Vagina (tissue), 2 donors: Measurements from ENCODE around the gene ZNF282. TPM values are rescaled to one million over a fixed set of nuclear protein-coding genes. Genes with fewer than 3 reads are reported as not detected.

Experiments
- DNase-seq, 2 donors: peaks; one replicate each; pipeline ENCODE4 v3.0.0-alpha.2; 2017; ENCODE audit errors: extremely low spot score in 2 of 2
- H3K27ac ChIP-seq: fragments of 200-600 bp; sonication (generic); one replicate; pipeline ENCODE4 v1.5.1; 2019
- H3K27me3 ChIP-seq: fragments of 200-600 bp; sonication (generic); one replicate; pipeline ENCODE4 v1.5.1; 2019
- H3K36me3 ChIP-seq, 2 donors: fragments of 200-600 bp; sonication (generic); one replicate each; pipeline ENCODE4 v1.5.1; 2017 to 2019
- H3K4me1 ChIP-seq: fragments of 200-600 bp; sonication (generic); one replicate; pipeline ENCODE4 v1.5.1; 2019
- H3K4me3 ChIP-seq, 2 donors: fragments of 200-600 bp; sonication (generic); 1 replicate in 1 of 2; 2 replicates in 1 of 2; pipeline ENCODE4 v1.5.1; 2016 to 2019
- H3K9me3 ChIP-seq: fragments of 200-600 bp; sonication (generic); one replicate; pipeline ENCODE4 v1.5.1; 2019
- CTCF ChIP-seq, 3 experiments: fragments of 450-650 bp in 2 of 3; fragments of 200-600 bp in 1 of 3; sonication (generic) in 1 of 3; IDR thresholded peaks; one replicate each; pipeline ENCODE4 v1.5.1; 2017 to 2019; ENCODE audit warnings: antibody characterized with exemption in 3 of 3, mild to moderate bottlenecking in 2 of 3, moderate library complexity in 2 of 3
- POLR2A ChIP-seq, 2 donors: fragments of 450-650 bp; IDR thresholded peaks; one replicate each; pipeline ENCODE4 v1.6.1; 2017; ENCODE audit warnings: antibody characterized with exemption in 2 of 2, mild to moderate bottlenecking in 2 of 2, moderate library complexity in 2 of 2
- POLR2AphosphoS5 ChIP-seq, 2 donors: sonication (generic); formaldehyde crosslinking; IDR thresholded peaks; one replicate each; pipeline ENCODE4 v1.9.0; 2017; ENCODE audit warnings: antibody characterized with exemption in 2 of 2, mild to moderate bottlenecking in 2 of 2, low read depth in 1 of 2; ENCODE audit not compliant: insufficient read depth in 1 of 2
- intact Hi-C: fragments of 100-400 bp; cut with DNase I; formaldehyde crosslinking; loops from one replicate; pipeline ENCODE4 v1.15.1; 2023
- total RNA-seq: library from RNA; depleted of rRNA; stranded (reverse); fragments of >200 nt; gene quantifications from one replicate; pipeline ENCODE4 v1.2.3, GENCODE V29; 2016

Gene ZNF282
- total RNA-seq, 1 donor from 2014 or later, result 17.9 TPM

GRCh38 chr7:149166630-149167352, 28.6 kb upstream of the ZNF282 start:
- DNase-seq, result no peak

GRCh38 chr7:149171892-149172533, 23.3 kb upstream of the ZNF282 start:
- no peaks in the 10 kb centered on the region for H3K9me3 ChIP-seq
- intact Hi-C loops, result no loop called here
- H3K27me3 ChIP-seq, result no peaks in the 10 kb centered on the region

More at GRCh38 chr7:149166630-149167352, 28.6 kb upstream of the ZNF282 start:
- peaks cover 0 to 57% of the 10 kb centered on the region in 2 donors for H3K36me3 ChIP-seq
- H3K27ac ChIP-seq, result no peak overlapping the region
- H3K4me1 ChIP-seq, result no peaks in the 10 kb centered on the region
- no peak overlapping the region for H3K4me3 ChIP-seq
- H3K9me3 ChIP-seq, result no peaks in the 10 kb centered on the region
- intact Hi-C loops, result no loop called here
- TF ChIP-seq POLR2A (IDR thresholded peaks at IDR 0.05), result no peak
- no peak for TF ChIP-seq POLR2AphosphoS5 (IDR thresholded peaks at IDR 0.05; ENCODE audit: insufficient read depth in 1 of 2, low read depth in 1 of 2)
- TF ChIP-seq CTCF (IDR thresholded peaks at IDR 0.05), result no peak
- no peaks in the 10 kb centered on the region for H3K27me3 ChIP-seq

GRCh38 chr7:149172534-149172920, 22.8 kb upstream of the ZNF282 start:
- no peaks in the 10 kb centered on the region for H3K9me3 ChIP-seq
- no peak overlapping the region for H3K27ac ChIP-seq
- TF ChIP-seq POLR2AphosphoS5 (IDR thresholded peaks at IDR 0.05; ENCODE audit: insufficient read depth in 1 of 2, low read depth in 1 of 2) (no peak), POLR2A (IDR thresholded peaks at IDR 0.05) (no peak), CTCF (IDR thresholded peaks at IDR 0.05) (no peak)
- no peak overlapping the region for H3K4me3 ChIP-seq
- no peaks in the 10 kb centered on the region for H3K27me3 ChIP-seq
- H3K4me1 ChIP-seq, result no peaks in the 10 kb centered on the region
- intact Hi-C loops, result no loop called here
- H3K36me3 ChIP-seq, result peaks cover 0 to 69% of the 10 kb centered on the region in 2 donors
- no peak for DNase-seq

More at GRCh38 chr7:149171892-149172533, 23.3 kb upstream of the ZNF282 start:
- H3K36me3 ChIP-seq, result peaks cover 0 to 70% of the 10 kb centered on the region in 2 donors
- DNase-seq, result no peak
- H3K4me3 ChIP-seq, result no peak overlapping the region
- H3K27ac ChIP-seq, result no peak overlapping the region
- no peak for TF ChIP-seq CTCF (IDR thresholded peaks at IDR 0.05)
- no peak for TF ChIP-seq POLR2A (IDR thresholded peaks at IDR 0.05)
- no peak for TF ChIP-seq POLR2AphosphoS5 (IDR thresholded peaks at IDR 0.05; ENCODE audit: insufficient read depth in 1 of 2, low read depth in 1 of 2)
- H3K4me1 ChIP-seq, result no peaks in the 10 kb centered on the region

GRCh38 chr7:149175150-149175549, 20.2 kb upstream of the ZNF282 start:
- H3K4me1 ChIP-seq, result no peaks in the 10 kb centered on the region
- no peaks in the 10 kb centered on the region for H3K27me3 ChIP-seq
- H3K27ac ChIP-seq, result no peak overlapping the region
- intact Hi-C loops, result no loop called here
- no peak overlapping the region for H3K4me3 ChIP-seq
- H3K9me3 ChIP-seq, result no peaks in the 10 kb centered on the region
- H3K36me3 ChIP-seq, result peaks cover 0 to 69% of the 10 kb centered on the region in 2 donors
- no peak for TF ChIP-seq CTCF (IDR thresholded peaks at IDR 0.05)
- no peak for TF ChIP-seq POLR2A (IDR thresholded peaks at IDR 0.05)
- no peak for TF ChIP-seq POLR2AphosphoS5 (IDR thresholded peaks at IDR 0.05; ENCODE audit: insufficient read depth in 1 of 2, low read depth in 1 of 2)
- no peak for DNase-seq

GRCh38 chr7:149179241-149179640, 16.1 kb upstream of the ZNF282 start:
- Histone ChIP-seq H3K36me3 (peaks cover 0 to 44% of the 10 kb centered on the region in 2 donors), H3K9me3 (no peaks in the 10 kb centered on the region), H3K4me1 (peaks cover 8% of the 10 kb centered on the region), H3K4me3 (no peak overlapping the region), H3K27ac (no peak overlapping the region), H3K27me3 (no peaks in the 10 kb centered on the region)
- intact Hi-C loops, result no loop called here
- no peak for TF ChIP-seq CTCF (IDR thresholded peaks at IDR 0.05)
- no peak for TF ChIP-seq POLR2AphosphoS5 (IDR thresholded peaks at IDR 0.05; ENCODE audit: insufficient read depth in 1 of 2, low read depth in 1 of 2)
- TF ChIP-seq POLR2A (IDR thresholded peaks at IDR 0.05), result no peak
- DNase-seq, result no peak
